HEK293T (cell line): Measurements from ENCODE around the gene MPRIP.

Experiments
- CTCF ChIA-PET: fragments of 350-600 bp; formaldehyde crosslinking; extraction: SDS; loops from one replicate; lab custom pipeline; 2021; ENCODE audit warnings: antibody characterized with exemption, inconsistent platforms; lab: Yijun Ruan, JAX
- POLR2A ChIA-PET: fragments of 350-600 bp; formaldehyde crosslinking; extraction: SDS; loops from one replicate; lab custom pipeline; 2020; ENCODE audit warnings: antibody characterized with exemption, inconsistent platforms; lab: Yijun Ruan, JAX
- DNase-seq: peaks from one replicate; pipeline ENCODE4 v3.0.0; 2012; ENCODE audit warnings: mixed read lengths; ENCODE audit errors: extremely low spot score
- ARNT ChIP-seq: fragments of 450-650 bp; IDR thresholded peaks from 2 replicates; pipeline ENCODE4 v1.6.1; 2017; ENCODE audit warnings: mild to moderate bottlenecking
- BHLHE40 ChIP-seq: fragments of 450-650 bp; IDR thresholded peaks from 2 replicates; pipeline ENCODE4 v1.6.1; 2016; ENCODE audit warnings: mild to moderate bottlenecking, moderate library complexity, borderline replicate concordance
- CTBP1 ChIP-seq: fragments of 450-650 bp; IDR thresholded peaks from 2 replicates; pipeline ENCODE4 v1.6.1; 2016; ENCODE audit warnings: borderline replicate concordance
- ELF4 ChIP-seq: fragments of 450-650 bp; IDR thresholded peaks from 2 replicates; pipeline ENCODE4 v1.6.1; 2017; ENCODE audit warnings: antibody characterized with exemption
- FOXA1 ChIP-seq: fragments of 450-650 bp; IDR thresholded peaks from 2 replicates; pipeline ENCODE4 v1.6.1; 2016; ENCODE audit warnings: mild to moderate bottlenecking
- FOXK2 ChIP-seq: fragments of 450-650 bp; IDR thresholded peaks from 2 replicates; pipeline ENCODE4 v1.6.1; 2016; ENCODE audit warnings: mild to moderate bottlenecking
- FOXM1 ChIP-seq: fragments of 450-650 bp; IDR thresholded peaks from 2 replicates; pipeline ENCODE4 v1.6.1; 2017; ENCODE audit warnings: mild to moderate bottlenecking, borderline replicate concordance
- HDGF ChIP-seq: fragments of 450-650 bp; IDR thresholded peaks from 2 replicates; pipeline ENCODE4 v1.6.1; 2017; ENCODE audit warnings: antibody characterized with exemption, borderline replicate concordance
- LEF1 ChIP-seq: fragments of 450-650 bp; IDR thresholded peaks from 2 replicates; pipeline ENCODE4 v1.6.1; 2017; ENCODE audit warnings: mild to moderate bottlenecking, borderline replicate concordance
- NFRKB ChIP-seq: fragments of 450-650 bp; IDR thresholded peaks from 2 replicates; pipeline ENCODE4 v1.6.1; 2016; ENCODE audit warnings: mild to moderate bottlenecking, moderate library complexity
- PKNOX1 ChIP-seq: fragments of 450-650 bp; IDR thresholded peaks from 2 replicates; pipeline ENCODE4 v1.6.1; 2016
- SP1 ChIP-seq: fragments of 450-650 bp; IDR thresholded peaks from 2 replicates; pipeline ENCODE4 v1.6.1; 2017
- SUZ12 ChIP-seq: fragments of 450-650 bp; IDR thresholded peaks from 2 replicates; pipeline ENCODE4 v1.6.1; 2016; ENCODE audit warnings: mild to moderate bottlenecking
- TARDBP ChIP-seq: fragments of 450-650 bp; IDR thresholded peaks from 2 replicates; pipeline ENCODE4 v1.6.1; 2016
- ZNF384 ChIP-seq: fragments of 450-650 bp; IDR thresholded peaks from 2 replicates; pipeline ENCODE4 v1.6.1; 2016

The MPRIP gene

GRCh38 chr17:17062866-17063265 lies 20.6 kb downstream of the MPRIP start:
- ChIA-PET POLR2A (no interaction called here), CTCF (no interaction called here)
- no peak for TF ChIP-seq FOXM1
- TF ChIP-seq ZNF384: no peak
- no peak for DNase-seq

- CTCF ChIA-PET: interaction anchor here (0.7 kb wide), 1 partner anchor 72 kb away, joined by 4 read pairs; no protein-coding TSS in a partner anchor
These were observed 21.4 kb downstream of the MPRIP start for GRCh38 chr17:17063546-17064122.

GRCh38 chr17:17064322-17064721 lies 22.1 kb downstream of the MPRIP start:
- TF ChIP-seq HDGF: no peak
- no peak for TF ChIP-seq BHLHE40
- no peak for TF ChIP-seq ZNF384
- no peak for TF ChIP-seq SP1
- DNase-seq: no peak
- ChIA-PET CTCF (interaction anchor here (0.7 kb wide), 1 partner anchor 73 kb away, joined by 4 read pairs; no protein-coding TSS in a partner anchor), POLR2A (no interaction called here)

More at GRCh38 chr17:17063546-17064122, 21.4 kb downstream of the MPRIP start:
- DNase-seq: no peak
- POLR2A ChIA-PET: no interaction called here
- TF ChIP-seq ZNF384 (no peak), HDGF (no peak), PKNOX1 (no peak), ELF4 (no peak), FOXM1 (no peak), LEF1 (no peak), NFRKB (no peak), ARNT (no peak), CTBP1 (no peak), FOXA1 (no peak)

- ChIA-PET CTCF (no interaction called here), POLR2A (no interaction called here)
- DNase-seq: no peak
- TF ChIP-seq ARNT (no peak), ZNF384 (no peak), HDGF (no peak), LEF1 (no peak), FOXA1 (no peak)
These were observed 23.8 kb downstream of the MPRIP start for GRCh38 chr17:17066021-17066420.

- TF ChIP-seq SUZ12: no peak
- peak; percentile 8; the same call in 1 of the 2 replicates for TF ChIP-seq PKNOX1
- no peak for TF ChIP-seq FOXA1
- no peak for DNase-seq
- POLR2A ChIA-PET: interaction anchor here (1.1 to 1.4 kb wide), 2 partner anchors 10 to 12 kb away, joined by 3 read pairs; no protein-coding TSS in a partner anchor
- CTCF ChIA-PET: interaction anchor here (0.6 kb wide), 1 partner anchor 14 kb away, joined by 3 read pairs; no protein-coding TSS in a partner anchor
These were observed 25.0 kb downstream of the MPRIP start for GRCh38 chr17:17067257-17067656.

- ChIA-PET CTCF (no interaction called here), POLR2A (no interaction called here)
- TF ChIP-seq CTBP1 (no peak), ARNT (no peak), FOXK2 (no peak), SP1 (no peak), ZNF384 (no peak), BHLHE40 (no peak)
- DNase-seq: no peak
These were observed 27.6 kb downstream of the MPRIP start for GRCh38 chr17:17069849-17070248.

GRCh38 chr17:17070931-17071330 lies 28.7 kb downstream of the MPRIP start:
- TF ChIP-seq FOXM1 (no peak), ZNF384 (no peak), NFRKB (no peak), ARNT (no peak), TARDBP (no peak), BHLHE40 (no peak), FOXA1 (no peak), CTBP1 (no peak), SUZ12 (no peak), FOXK2 (no peak), LEF1 (no peak), HDGF (no peak), PKNOX1 (no peak)
- POLR2A ChIA-PET: no interaction called here
- DNase-seq: no peak
- CTCF ChIA-PET: no interaction called here
